Stimulated activated CD8-positive, alpha-beta memory T cell treated with anti-CD3 and anti-CD28 coated beads, Interleukin-4, amount 100 ng/mL, for 4 hours (primary cell): ENCODE results near the gene FTO.
"Not testable (repeated sequence)": the region's sequence is repeated elsewhere in the genome, so short reads cannot be mapped to it uniquely, and the experiment has no call there.

Source experiments
- DNase-seq, 2 donors: peaks; one replicate each; pipeline ENCODE4 v3.0.0-alpha.2; 2020; ENCODE audit warnings: low read depth in 2 of 2, low spot score in 1 of 2

Gene FTO

GRCh38 chr16:53821957-53822625 is 118.1 kb downstream of the FTO start:
- DNase-seq = no peak

GRCh38 chr16:53822936-53823529 is 119.1 kb downstream of the FTO start:
- DNase-seq = no peak

GRCh38 chr16:53826658-53827057 is 122.7 kb downstream of the FTO start:
- DNase-seq = no peak

GRCh38 chr16:53827741-53828140 is 123.8 kb downstream of the FTO start:
- DNase-seq = no peak

GRCh38 chr16:53829186-53829747 is 125.3 kb downstream of the FTO start:
- no peak for DNase-seq

GRCh38 chr16:53832896-53833544 is 129.1 kb downstream of the FTO start:
- DNase-seq = no peak

- DNase-seq = no peak
Observed at GRCh38 chr16:53836142-53836541, 132.2 kb downstream of the FTO start.

GRCh38 chr16:53836680-53837079 is 132.7 kb downstream of the FTO start:
- no peak for DNase-seq

GRCh38 chr16:53837426-53837825 is 133.5 kb downstream of the FTO start:
- no peak for DNase-seq

- DNase-seq = no peak
Observed at GRCh38 chr16:53839150-53839549, 135.2 kb downstream of the FTO start.

GRCh38 chr16:53840456-53840855 is 136.5 kb downstream of the FTO start:
- no peak for DNase-seq

GRCh38 chr16:53841884-53842283 is 137.9 kb downstream of the FTO start:
- no peak for DNase-seq

- no peak for DNase-seq
Observed at GRCh38 chr16:53843084-53843483, 139.1 kb downstream of the FTO start.

- no peak for DNase-seq
Observed at GRCh38 chr16:53844804-53845203, 140.8 kb downstream of the FTO start.

- not testable (repeated sequence) for DNase-seq
Observed at GRCh38 chr16:53846549-53846948, 142.6 kb downstream of the FTO start.

- no peak for DNase-seq
Observed at GRCh38 chr16:53846971-53847370, 143.0 kb downstream of the FTO start.

GRCh38 chr16:53848277-53848942 is 144.5 kb downstream of the FTO start:
- no peak for DNase-seq

- DNase-seq = no peak
Observed at GRCh38 chr16:53848950-53849349, 145.0 kb downstream of the FTO start.

GRCh38 chr16:53849585-53849984 is 145.6 kb downstream of the FTO start:
- DNase-seq = no peak

GRCh38 chr16:53849994-53850393 is 146.0 kb downstream of the FTO start:
- no peak for DNase-seq

GRCh38 chr16:53852678-53853077 is 148.7 kb downstream of the FTO start:
- no peak for DNase-seq

GRCh38 chr16:53855056-53855455 is 151.1 kb downstream of the FTO start:
- DNase-seq = no peak
